ENCODE data around the gene UBE2E3. TPM values are rescaled to one million over a fixed set of nuclear protein-coding genes. Genes with fewer than 3 reads are reported as not detected.
"Not testable (repeated sequence)": the region's sequence is repeated elsewhere in the genome, so short reads cannot be mapped to it uniquely, and the experiment has no call there.

UBE2E3 gene
- total RNA-seq, 1 experiment from 2014 or later, result 40.0 TPM

GRCh38 chr2:181004647-181005325 lies 24.4 kb downstream of the UBE2E3 start:
- no peak for DNase-seq (ENCODE audit: low read depth, low spot score)
- in situ Hi-C loops (cut with HindIII; ENCODE audit: low pct_unique_long_range_greater_than_20kb, low sequenced_read_pairs), result no loop called here

DNA sequence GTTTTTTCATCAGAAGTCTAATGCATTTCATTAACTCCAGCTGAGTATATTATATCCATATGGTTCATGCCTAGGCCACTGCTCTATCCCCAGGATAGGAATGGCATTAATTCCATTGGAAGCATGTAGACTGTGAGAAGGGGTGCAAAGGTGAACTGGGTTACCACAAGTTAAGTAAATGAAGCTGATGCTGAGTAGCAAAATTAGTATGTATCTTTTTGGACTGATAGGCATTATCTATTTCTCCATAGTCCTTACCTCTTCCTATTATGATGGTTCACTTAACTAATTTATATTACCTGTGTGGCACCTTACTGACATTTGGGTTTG lies 24.9 kb downstream of the UBE2E3 start:
- in situ Hi-C loops (cut with HindIII; ENCODE audit: low pct_unique_long_range_greater_than_20kb, low sequenced_read_pairs), result no loop called here
- DNase-seq (ENCODE audit: low read depth, low spot score), result no peak

DNA sequence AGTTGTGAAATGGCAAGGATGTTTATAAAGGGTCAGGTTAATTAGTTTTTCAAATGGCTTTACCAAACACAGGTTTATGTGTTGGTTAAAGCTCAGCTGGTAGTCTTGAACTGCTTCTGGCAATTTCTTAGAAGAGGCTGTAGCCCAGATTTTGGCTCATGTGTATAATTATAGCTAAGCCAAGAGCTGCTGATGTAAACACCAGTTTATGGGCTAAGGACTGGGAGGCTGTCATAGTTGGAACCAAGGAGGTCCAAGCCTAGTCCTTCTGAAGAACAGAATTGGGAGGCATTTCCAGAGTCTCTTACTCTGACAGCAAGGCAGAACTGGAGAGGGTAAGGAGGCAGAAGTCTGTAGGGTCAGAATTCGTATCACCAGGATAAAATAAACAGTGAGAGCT lies 25.4 kb downstream of the UBE2E3 start:
- no peak for DNase-seq (ENCODE audit: low read depth, low spot score)
- in situ Hi-C loops (cut with HindIII; ENCODE audit: low pct_unique_long_range_greater_than_20kb, low sequenced_read_pairs), result no loop called here

GRCh38 chr2:181007086-181007837 lies 26.9 kb downstream of the UBE2E3 start:
- DNase-seq (ENCODE audit: low read depth, low spot score), result no peak
- in situ Hi-C loops (cut with HindIII; ENCODE audit: low pct_unique_long_range_greater_than_20kb, low sequenced_read_pairs), result no loop called here

DNA sequence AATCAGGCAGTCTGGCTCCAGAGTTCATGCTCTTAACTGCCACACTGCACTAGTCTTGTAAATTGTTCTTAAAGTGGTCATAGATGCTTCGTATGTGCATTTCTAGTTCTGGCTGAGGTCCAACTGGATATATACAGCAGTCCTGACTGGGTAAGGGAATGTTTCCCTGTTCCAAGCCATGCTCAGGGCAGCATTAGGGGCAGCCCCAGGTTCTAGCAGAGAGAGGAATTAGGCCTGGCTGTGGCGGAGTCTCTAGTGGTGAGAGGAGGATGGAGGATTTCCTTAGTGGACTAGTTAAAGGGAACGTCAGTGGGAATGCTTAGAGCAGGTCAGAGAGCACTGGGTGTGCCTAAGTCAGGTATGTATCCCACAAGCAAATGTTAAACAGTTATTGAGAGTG lies 28.0 kb downstream of the UBE2E3 start:
- DNase-seq (ENCODE audit: low read depth, low spot score), result no peak
- in situ Hi-C loops (cut with HindIII; ENCODE audit: low pct_unique_long_range_greater_than_20kb, low sequenced_read_pairs), result no loop called here

DNA sequence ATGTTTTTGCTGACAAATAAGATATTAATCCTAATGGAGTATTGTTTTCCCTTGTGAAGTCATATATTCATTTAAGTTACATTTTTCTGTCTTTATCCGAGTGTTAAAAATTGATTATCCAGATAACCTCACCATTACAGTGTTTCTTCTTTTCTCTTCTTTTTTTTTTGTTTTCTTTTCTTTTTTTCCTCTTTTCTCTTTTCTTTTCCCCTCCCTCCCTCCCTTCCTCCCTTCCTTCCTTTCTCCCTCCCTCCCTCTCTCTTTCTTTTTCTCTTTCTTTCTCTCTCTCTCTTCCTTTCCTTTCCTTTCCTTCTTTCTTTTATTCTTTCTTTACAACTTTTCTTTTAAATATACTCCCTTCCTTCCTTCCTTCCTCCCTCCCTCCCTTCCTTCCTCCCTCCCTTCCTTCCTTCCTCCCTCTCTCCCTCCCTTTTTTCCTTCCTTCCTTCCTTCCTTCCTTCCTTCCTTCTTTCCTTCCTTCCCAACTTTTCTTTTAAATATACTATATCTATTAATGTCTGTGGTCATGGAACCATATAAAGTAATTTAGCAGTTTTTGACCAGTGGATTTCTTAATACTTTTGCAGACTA lies 40.9 kb downstream of the UBE2E3 start:
- in situ Hi-C loops (cut with HindIII; ENCODE audit: low pct_unique_long_range_greater_than_20kb, low sequenced_read_pairs), result no loop called here
- no peak for DNase-seq (ENCODE audit: low read depth, low spot score)

- in situ Hi-C loops (cut with HindIII; ENCODE audit: low pct_unique_long_range_greater_than_20kb, low sequenced_read_pairs), result no loop called here
- peak; percentile 56 for DNase-seq (ENCODE audit: low read depth, low spot score)
These were observed 42.2 kb downstream of the UBE2E3 start for GRCh38 chr2:181022652-181023051.

DNA sequence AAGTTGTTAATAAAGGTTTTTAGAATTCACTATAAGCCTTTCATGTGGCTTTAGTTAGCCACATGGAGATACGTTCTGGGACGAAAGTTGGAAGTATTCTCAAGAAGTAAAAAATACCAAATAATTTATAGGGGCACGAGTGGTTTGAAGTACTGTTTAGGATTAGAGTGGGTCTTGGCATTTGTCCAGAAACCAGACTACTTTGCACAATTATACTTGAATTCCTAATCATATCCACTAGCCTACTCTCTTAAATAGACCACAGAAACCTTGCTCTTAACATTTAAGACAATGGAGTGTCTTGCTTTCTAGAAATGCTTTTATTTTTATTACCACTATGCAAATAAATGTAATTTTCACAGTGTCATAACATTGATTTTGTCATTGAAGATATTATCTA lies 44.6 kb downstream of the UBE2E3 start:
- no peak for DNase-seq (ENCODE audit: low read depth, low spot score)

GRCh38 chr2:181036445-181036844 lies 56.0 kb downstream of the UBE2E3 start:
- DNase-seq (ENCODE audit: low read depth, low spot score), result no peak
- in situ Hi-C loops (cut with HindIII; ENCODE audit: low pct_unique_long_range_greater_than_20kb, low sequenced_read_pairs), result no loop called here

More for the DNA sequence above, 44.6 kb downstream of the UBE2E3 start:
- in situ Hi-C loops (cut with HindIII; ENCODE audit: low pct_unique_long_range_greater_than_20kb, low sequenced_read_pairs), result no loop called here

GRCh38 chr2:181036848-181037603 lies 56.6 kb downstream of the UBE2E3 start:
- DNase-seq (ENCODE audit: low read depth, low spot score), result no peak
- in situ Hi-C loops (cut with HindIII; ENCODE audit: low pct_unique_long_range_greater_than_20kb, low sequenced_read_pairs), result no loop called here

DNA sequence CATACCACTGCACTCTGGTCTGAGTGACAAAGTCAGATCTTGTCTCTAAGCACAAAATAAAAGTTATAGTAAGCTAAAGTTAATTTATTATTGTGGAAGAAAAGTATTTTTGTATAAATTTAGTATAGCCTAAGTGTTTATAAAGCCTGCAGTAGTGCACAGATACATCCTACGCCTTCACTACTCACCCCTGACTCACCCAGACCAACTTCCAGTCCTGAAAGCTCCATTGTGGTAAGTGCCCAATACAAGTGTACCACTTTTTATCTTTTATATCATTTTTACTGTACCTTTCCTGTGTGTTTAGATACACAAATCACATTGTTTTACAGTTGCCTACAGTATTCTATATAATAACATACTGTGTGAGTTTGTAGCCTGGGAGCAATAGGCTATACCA lies 57.5 kb downstream of the UBE2E3 start:
- DNase-seq (ENCODE audit: low read depth, low spot score), result no peak
- in situ Hi-C loops (cut with HindIII; ENCODE audit: low pct_unique_long_range_greater_than_20kb, low sequenced_read_pairs), result no loop called here

GRCh38 chr2:181038796-181039195 lies 58.4 kb downstream of the UBE2E3 start:
- no peak for DNase-seq (ENCODE audit: low read depth, low spot score)

DNA sequence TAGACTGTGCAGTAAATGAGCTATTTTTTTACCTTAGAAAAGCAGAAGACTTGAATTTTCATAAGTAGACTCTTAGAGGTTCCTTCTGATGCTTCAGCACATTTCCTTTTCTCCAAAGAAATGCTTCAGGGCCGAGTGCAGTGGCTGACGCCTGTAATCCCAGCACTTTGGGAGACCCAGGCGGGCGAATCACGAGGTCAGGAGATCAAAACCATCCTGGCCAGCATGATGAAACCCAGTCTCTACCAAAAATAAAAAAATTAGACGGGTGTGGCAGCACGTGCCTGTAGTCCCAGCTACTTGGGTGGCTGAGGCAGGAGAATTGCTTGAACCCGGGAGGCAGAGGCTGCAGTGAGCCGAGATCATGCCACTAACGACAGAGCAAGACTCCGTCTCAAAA lies 60.4 kb downstream of the UBE2E3 start:
- DNase-seq (ENCODE audit: low read depth, low spot score); in situ Hi-C loops (cut with HindIII; ENCODE audit: low pct_unique_long_range_greater_than_20kb, low sequenced_read_pairs): not testable (repeated sequence)

More at GRCh38 chr2:181038796-181039195, 58.4 kb downstream of the UBE2E3 start:
- in situ Hi-C loops (cut with HindIII; ENCODE audit: low pct_unique_long_range_greater_than_20kb, low sequenced_read_pairs), result no loop called here

DNA sequence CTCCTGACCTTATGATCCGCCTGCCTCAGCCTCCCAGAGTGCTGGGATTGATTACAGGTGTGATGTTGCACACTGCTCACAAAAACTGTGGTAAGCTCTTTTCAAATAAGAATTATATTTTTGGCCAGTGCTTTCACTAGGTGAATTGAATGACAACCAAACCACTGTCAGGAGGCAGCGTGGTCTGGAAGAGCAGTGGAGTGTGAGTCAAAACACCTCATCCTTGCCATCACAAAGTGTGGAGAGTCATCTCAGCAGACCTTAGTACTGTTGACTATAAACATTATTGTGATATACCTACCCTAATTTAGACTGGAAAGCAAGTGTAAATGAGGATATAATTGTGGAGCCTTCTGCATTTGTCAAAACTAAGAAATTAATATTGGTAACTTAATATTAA lies 61.3 kb downstream of the UBE2E3 start:
- no peak for DNase-seq (ENCODE audit: low read depth, low spot score)
- in situ Hi-C loops (cut with HindIII; ENCODE audit: low pct_unique_long_range_greater_than_20kb, low sequenced_read_pairs), result no loop called here

DNA sequence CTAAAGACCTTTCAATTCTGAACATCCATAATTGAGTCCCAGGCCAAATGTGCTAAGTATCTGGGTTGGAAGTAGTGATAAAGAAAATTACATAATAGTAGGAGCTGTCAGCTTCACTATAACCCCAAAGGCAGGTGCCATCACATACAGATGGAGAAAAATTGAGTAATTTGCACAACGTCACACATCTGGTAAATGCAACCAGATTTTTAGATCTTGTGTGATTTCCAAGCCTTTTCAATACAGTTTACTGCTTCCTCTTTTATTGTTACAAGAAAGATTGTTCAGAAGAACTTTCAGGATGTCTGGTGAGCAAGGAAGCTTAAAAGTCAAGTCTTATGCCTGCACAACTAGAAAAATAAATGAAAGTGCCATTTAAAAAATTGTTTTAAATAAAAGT lies 62.3 kb downstream of the UBE2E3 start:
- DNase-seq (ENCODE audit: low read depth, low spot score), result no peak
- in situ Hi-C loops (cut with HindIII; ENCODE audit: low pct_unique_long_range_greater_than_20kb, low sequenced_read_pairs), result no loop called here

DNA sequence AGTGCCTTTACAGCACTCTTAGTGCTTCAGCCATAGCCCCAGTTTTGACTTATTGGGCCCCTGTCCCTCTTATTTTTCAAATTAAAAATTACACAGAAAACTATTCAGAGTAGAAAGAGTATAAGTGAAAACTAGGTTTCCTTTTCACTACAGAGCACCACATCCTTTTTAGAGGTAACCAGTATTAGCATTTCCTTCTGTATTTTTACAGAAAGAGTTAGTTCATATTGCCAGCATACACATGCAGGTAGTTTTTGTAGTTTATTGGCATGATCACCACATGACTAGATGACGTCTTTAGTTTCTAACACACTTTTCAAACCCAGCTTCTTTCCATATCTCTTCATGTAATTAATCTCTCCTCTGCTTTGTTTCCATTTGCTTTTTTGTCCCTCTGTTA lies 66.4 kb downstream of the UBE2E3 start:
- in situ Hi-C loops (cut with HindIII; ENCODE audit: low pct_unique_long_range_greater_than_20kb, low sequenced_read_pairs), result no loop called here
- no peak for DNase-seq (ENCODE audit: low read depth, low spot score)

DNA sequence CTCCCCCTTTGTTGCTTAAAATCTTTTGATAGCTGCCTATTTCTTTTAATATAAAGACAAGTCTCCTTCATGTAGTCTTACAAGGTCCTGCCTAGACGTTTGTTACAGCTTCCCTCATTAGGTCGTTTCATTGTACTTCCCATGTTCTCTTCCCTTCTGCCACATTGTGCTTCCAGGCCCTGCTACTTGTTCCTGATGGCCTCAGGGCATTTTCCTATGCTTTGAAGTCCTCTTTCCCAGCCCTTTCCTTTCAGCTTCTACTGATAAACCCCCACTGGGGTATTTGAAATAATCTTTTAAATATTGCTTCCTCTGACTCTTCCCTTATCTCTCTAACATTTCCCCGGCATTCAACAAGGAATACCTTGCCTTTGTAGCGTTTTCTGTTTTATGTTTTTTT lies 67.4 kb downstream of the UBE2E3 start:
- in situ Hi-C loops (cut with HindIII; ENCODE audit: low pct_unique_long_range_greater_than_20kb, low sequenced_read_pairs), result no loop called here
- DNase-seq (ENCODE audit: low read depth, low spot score), result no peak

- no peak for DNase-seq (ENCODE audit: low read depth, low spot score)
- in situ Hi-C loops (cut with HindIII; ENCODE audit: low pct_unique_long_range_greater_than_20kb, low sequenced_read_pairs), result no loop called here
These were observed 71.6 kb downstream of the UBE2E3 start for GRCh38 chr2:181051861-181052522.

Measured in SK-MEL-5 (cell line).